Stimulated activated CD4-positive, alpha-beta T cell treated with anti-CD3 and anti-CD28 coated beads, Interleukin-4, amount 100 ng/mL, for 48 hours (primary cell): Measurements from ENCODE around the gene DCT.

Experiments used
- DNase-seq, 2 donors: peaks; one replicate each; pipeline ENCODE4 v3.0.0-alpha.2; 2020; ENCODE audit warnings: low read depth in 2 of 2

The DCT gene

DNA sequence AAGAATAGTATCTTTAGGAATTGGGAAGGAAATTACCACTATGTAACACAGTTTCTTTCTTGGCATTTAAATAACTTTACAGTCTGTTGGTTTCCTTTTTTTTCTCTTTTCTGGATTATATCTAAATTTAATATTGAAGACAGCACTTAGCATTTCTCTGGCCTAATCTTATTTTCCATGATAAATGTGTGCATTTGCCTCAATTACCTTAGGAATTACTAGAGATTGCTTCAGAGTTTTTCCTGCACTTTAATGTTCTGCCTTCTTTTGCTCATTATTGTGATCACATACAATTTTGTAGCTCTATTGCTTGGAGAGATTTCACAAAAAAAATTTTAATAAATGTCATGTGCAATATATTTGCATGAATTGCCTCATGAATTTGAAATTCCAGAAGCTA, 25.1 kb downstream of the DCT start:
- DNase-seq: no peak

DNA sequence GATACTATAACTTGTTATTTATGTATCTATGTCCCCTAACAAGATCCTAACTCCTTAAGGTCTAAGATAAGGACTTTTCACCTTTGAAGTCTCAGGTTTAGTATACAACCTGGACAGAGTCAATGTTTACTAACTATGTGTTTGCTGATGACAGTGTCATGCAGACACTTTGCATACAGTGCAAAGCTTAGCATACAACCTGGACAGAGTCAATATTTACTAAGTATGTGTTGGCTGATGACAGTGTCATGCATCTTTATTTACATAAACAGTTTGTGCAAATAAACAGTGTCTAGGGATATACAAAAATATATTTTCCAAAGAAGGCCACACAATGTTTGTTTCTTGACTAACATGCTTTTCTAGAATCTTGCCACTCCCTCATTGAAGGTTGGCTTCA, 34.7 kb downstream of the DCT start:
- DNase-seq: no peak

DNA sequence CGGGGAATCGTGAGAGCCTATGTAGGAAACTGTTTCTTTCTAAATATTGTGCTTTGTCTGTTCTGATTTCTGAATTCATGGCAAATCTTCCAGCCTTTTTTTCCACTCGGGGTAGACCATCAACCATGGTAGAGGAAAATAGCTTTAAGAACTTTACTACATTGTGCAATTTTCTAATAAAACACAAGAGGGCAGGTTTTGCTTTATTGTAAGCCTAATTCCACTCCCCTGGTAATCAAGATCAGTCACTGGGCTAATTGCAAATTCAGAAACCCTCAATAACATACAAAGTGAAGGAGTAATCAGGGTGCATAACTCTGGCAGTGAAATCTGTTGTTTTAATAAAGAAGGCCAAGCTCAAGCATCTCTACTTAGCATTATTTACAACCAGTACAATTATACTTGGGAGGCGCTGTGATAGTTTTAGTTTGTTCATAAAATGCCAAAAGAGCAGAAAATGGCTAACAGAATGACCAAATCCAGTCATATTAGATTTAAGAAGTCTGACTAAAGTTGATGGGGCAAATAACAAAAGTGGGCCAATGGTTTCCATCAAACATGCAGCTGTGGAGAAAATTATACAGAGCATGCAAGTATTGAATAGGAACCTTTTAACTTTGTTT, 43.8 kb downstream of the DCT start:
- DNase-seq: no peak

DNA sequence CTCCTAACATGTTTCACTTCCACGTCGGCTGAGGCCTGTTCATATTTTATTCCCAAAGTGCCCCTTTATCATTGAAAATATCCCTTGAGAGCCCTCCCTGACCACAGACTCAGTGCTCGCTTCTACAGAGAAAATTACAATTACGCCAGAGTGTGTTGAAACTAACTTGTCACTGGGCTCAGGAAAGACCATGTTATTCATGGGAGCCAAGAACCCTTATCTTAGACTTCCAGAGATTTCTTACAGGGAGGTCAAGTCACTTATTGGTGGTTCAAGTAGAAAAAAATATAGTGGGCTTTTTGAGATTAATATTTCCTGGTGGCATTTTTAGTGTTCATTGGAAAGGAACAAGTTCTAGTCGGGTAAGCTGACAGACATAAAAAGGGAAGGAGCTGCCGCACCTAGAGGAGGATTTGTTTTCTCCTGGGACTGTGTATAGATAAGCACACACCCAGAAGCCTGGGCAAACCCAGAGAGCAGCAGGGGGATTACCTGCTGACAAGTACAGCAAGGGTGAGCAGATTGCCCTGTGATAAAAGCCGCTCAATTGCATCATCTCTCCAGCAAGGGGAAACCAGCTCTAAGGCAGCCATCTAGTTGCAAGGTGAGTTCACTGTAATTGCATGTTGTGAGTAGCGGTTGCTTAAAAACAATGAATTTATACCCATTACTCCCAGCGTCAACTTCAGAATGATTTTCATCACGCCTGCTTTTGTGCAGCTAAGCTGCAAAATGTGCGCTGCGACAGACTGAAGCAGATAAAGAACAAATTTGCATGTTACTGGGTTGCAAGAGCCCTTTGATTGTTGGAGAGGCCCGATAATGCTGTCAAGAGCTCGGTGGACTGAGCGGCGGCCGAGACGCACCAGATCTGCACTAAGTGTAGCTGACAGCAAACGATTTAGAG, 46.2 kb downstream of the DCT start:
- no peak for DNase-seq

DNA sequence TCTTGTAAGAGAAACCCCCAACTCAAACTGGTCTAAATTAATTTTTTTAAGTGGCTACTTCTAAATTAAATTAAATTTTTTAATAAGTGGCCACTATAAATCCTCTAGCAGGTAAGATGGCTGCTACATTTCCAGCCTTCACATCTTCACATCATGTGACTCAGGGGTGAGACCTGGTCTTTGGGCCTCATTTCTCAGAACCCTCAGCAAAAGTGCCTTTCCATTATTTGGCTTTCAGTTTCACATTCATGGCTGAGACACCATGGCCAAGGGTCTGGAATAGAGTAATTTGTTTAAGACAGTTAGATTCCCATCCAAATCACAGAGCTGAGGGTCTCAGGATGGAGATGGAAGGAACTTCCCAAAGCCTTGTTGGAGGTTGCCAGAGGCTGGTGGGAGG, 47.5 kb downstream of the DCT start:
- no peak for DNase-seq

DNA sequence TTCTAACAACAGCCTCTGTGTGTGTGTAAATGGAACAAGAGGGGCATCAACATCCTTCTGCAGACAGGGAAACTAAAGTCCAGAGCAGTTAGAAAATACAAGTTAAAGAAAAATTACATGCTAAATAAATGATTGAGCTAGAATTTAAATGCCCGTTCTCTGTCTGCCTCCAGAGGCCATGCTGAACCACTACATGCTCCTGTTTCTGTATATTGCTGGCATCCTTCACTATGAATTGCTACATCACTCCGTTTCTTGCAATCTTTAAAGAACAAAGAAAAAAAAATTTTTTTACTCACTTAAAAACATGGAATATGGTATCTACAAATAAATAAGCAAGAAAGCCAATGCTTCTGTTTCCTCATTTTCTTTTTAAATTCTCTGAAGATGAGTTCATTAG, 47.9 kb downstream of the DCT start:
- DNase-seq: no peak

DNA sequence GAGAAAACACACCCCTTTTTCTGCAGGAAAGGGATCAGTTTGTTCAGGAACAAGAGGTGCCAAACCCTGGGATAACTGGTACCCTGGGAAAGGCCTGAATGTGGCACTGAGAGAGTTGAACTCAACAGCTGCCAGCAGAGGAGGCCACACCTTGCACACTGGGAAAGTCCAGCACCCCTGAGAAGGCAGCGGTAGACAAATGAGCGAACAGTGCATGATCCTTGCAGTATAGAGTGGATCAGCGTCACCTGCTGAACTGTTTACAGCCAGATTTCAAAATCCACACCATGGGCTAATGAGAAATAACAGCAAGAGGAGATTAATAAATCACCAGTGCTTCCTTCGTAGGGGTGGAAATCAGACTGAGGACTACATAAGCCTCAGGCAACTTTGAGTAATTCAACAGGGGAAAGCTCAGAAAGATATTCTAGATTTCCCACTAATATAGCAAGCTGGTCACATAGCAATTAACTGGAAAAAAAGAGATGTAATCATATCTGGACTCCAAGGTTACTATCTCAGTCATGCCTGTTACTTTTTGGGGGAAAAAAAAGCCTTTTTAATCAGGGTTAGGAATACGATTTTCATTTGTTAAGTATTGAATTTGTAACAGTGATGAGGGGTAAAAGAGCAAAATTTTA, 52.0 kb downstream of the DCT start:
- no peak for DNase-seq

DNA sequence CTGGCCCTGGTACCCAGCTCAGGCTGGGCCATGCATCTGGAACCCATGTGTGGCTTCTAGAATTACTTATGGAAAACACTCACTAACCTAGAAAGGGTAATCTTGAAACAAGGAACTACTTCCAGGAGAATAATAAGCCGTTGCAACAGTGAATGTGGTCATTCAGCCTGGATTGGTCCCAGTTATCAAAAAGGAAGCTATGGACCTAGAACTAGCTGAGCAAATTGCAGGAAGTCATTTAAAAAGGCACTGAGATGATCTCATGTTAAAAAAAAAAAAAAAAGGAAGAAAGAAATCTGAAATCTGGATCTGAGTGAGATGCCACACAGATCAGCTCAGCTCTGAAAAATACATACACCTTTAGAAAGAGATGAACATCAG, 59.6 kb downstream of the DCT start:
- no peak for DNase-seq

DNA sequence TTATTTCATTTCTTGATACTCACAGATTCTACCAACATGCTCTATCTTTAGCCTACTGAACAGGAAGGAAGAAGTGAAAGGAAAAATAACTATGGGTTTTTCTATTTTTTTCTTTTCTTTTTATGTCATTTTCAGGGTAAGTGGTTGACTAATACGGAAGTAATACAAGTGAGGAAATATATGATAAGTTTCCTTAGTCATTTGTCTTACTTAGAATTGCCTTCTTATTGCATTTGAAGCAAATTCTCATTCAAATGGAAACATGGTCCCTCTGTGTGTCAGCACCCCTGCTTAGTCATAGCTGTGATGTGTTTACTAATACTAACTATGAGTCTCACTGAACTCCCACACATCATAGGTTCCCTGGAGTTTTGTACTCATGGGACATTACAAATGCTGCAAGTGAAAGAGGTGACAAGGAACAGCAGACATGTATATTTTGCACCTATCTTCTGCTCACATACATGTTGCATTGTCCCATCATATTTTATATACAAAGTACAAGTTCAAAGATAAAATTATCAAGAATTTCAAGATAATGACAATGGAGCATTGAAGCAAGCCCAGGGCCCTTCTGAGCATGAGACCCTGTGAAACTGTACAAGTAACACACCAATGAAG, 60.1 kb downstream of the DCT start:
- peak in 1 of 2 donors; percentile 25 for DNase-seq

DNA sequence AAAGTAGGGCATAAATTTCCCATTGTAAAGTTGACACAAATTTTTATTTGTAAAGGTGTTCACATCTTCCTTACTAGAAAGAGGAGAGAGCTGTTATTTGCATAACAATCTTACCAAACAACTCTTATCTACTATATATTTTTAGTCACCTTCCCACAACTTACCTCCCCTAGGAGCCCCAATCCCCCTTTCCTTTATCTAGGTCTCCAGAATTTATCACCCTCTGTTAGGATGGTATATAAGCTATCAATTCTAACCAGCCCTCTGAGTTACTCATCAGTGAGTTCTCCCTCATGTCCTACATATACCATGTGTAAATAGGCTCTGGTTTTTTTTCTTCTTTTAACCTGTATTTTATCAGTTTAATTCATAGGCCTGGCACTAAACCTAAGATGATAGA, 62.2 kb downstream of the DCT start:
- no peak for DNase-seq

DNA sequence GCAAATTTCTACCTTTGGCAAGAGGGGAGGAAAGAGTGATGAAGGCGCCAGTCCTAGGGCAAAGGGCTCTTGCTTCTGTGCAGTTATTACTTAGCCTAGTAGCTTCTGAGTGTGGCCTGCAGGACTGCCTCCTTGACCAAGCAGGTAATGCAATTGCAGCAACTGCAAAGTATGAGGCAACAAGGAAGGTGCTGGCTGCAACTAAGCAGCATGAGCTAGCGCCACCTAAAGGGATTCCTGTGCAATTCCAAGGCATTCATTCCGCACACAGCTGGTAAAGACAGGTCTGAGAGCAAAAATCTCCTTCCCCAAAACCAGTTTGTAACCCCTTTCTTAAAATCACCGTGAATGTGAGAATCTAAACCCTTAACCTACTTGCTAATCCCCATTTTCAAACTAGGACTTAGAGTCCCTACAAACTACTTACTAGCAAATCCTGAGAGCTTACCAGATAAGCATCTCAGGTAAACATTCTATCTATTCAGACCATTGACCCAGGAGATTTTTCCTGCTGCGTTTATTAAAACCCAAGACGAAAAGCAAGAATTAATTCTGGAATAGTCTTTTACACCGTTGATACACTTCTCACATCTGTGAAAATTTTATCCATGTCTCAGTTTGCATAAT, 62.9 kb downstream of the DCT start:
- DNase-seq: no peak

DNA sequence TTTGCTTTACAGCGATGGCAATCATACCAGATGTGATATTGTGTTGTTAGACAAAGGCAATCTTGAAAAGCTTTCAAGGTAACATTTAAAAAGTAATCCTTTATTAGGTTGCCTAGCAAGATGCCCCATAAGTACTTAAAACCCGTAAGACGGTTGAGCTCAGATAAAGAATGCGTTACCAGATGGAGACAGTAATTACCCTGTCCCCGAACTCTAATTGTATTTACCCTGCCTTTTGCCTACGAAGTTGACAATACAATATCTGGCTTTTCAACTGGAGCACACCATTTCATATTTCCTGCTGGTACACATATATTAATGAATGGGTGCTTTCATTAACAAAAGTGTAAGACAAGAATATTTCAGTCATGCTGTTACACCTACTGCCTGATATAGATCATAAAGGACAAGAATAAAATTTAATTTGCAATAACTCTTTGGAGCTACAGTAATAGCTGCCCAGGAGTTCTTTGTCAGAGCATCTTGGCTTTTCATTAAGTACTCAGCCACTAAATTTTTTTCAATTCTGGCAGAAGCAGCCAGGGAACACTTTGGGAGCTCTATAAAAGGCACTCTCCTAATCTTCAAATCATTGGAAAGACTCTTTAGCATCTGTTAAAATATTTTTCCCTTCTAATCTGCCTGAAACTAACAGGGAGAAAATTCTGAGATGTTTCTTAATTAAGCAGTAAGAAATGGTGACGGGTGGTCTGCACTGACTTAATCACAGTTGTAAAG, 63.8 kb downstream of the DCT start:
- no peak for DNase-seq

DNA sequence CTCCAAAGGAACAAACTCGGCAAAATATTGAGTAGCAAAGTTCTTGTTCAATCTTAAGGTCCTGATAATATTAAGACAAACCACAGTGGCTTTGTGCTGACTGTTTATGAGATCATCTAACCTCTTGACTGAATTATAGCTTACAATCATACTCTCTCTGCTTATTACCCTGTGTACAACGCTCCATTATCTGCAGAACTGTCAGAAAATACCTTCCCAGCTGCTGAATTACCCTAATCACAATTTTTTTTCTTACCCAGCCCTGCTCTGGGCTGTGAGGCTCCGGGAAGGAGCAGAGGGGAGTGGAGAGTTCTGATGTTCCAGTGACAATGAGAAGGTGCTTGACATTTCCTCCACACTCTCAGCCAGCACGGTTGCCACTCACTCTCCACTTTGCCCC, 64.8 kb downstream of the DCT start:
- no peak for DNase-seq

DNA sequence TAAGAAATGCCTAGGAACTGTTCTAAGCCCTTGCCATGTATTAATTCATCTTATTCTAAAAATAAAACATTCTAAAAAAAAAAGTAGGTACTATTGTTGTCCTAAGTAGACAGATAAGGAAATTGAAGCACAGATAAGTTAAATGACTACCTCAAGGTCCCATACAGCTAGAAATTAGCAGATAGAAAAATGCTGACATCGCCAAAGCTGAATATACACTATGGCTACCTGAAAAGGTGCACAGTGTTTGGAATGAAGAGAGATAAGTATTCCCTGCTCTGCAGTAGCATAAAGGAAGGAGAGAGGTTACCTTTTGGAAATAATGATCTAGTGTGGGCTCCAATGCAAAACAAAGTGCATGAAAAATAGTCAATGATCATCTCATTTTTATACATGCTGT, 65.3 kb downstream of the DCT start:
- DNase-seq: no peak

DNA sequence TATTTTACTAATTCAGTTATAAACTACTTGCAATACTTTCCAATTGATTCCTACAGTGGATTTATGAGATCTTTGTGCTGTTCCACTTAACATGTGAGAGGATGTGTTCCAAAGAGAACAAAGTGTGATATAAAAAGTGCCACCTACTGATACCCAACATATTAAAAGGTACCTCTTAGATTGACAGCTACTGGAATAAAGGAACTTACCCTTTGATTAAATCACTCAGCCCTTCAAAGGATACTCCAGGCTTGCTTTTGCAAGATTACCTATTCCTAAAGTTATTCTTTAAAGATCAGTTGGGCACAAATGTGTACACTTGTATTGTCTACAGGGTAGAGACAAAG, 65.9 kb downstream of the DCT start:
- no peak for DNase-seq

DNA sequence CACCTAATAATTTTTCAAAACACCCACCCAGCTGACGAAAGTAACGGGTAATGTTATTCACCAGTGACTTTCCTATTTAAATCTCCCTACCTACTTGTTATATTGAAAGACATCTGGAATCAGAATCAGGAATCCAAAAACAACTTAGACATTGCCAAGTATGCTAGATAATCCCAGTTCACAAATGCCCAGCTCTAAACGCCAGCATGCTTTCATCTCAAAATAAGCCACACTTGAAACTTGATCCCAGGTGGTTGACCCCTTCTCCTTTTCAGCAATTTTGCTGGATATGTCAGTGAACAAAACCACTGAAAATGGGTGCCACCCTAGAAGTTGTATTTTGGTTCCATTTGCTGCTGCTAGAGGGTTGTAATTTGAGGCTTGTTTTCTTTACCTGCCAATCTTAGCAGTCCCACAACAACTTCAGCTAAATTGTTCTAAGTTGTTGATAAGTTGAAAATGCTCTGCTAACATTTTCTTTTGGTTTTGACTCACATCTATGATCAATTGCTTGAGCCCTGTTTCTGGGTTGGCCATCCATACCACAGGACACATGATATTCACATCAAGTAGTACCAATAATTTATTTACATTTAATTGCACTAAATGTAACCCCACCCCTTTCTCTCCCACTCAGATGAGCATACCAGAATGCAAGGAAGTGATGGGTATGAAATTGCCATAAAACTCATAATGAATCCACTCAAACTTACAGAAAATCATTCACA, 66.4 kb downstream of the DCT start:
- no peak for DNase-seq

DNA sequence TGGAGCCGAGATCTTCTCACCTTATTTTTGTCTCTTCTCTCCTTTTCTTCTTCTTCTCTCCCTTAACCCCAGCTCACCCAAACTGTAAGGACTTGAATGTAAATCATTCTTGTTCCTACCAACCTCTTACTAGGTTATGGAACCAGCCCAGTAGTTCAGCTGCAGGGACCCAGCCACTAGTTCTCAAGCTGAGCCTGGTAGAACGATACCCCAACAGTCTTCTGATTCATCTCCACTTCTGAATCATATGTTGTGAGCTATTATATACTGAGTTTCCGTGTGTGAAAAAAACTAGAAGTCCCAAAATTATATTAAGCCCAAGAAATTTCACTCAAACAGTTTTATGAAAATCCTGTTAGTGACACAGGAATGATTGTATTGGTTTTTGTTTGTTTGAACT, 67.7 kb downstream of the DCT start:
- DNase-seq: no peak

DNA sequence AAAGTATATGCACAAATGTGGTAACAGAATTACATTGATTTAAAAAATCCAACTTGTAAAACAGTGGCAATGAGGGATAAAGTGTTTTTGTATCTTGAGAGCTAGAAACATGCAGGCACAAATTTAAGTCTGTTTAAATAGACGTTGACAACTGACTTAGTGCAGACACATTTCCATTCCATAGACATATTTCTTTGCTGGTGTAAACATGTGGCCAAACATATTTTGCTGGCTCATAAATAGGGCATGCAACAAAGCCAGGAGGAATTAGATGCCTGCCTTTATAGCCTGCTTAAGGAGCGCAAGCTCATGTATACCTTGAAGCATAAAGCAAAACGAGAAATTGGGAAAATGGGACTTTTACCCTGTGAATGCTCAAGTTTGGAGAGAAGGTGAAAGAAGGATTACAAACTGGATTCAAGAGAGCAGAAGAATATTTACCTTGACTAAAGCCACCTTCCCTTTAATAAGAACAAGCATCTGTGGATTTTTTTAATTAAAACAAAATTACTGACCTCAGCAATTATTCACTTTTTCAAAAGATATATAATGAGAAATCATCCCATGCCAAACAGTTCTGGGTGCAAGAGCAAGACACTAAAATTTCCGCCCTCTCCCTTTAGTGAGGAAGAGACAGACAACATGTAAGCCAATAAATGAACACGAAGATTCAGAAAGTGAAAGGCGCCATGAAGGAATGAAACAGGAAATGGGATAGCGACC, 71.0 kb downstream of the DCT start:
- no peak for DNase-seq

DNA sequence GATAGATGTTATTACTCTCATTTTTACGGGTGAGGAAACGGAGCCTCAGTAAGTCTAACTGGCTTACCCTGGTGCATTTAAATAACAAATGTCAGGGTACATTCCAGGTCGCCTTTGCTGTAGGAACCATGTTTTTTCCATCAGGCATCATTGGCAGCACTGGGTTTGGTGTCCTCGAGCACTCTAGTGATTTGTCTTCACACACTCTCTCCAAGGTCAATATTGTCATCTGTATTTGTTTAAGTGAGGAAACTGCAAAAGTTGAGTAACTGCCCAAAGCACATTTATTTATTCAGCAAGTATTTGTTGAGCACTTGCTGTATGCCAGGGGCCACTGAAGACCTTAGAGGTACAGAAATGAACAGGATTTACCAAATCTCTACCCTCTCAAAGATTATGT, 78.6 kb downstream of the DCT start:
- DNase-seq: no peak

DNA sequence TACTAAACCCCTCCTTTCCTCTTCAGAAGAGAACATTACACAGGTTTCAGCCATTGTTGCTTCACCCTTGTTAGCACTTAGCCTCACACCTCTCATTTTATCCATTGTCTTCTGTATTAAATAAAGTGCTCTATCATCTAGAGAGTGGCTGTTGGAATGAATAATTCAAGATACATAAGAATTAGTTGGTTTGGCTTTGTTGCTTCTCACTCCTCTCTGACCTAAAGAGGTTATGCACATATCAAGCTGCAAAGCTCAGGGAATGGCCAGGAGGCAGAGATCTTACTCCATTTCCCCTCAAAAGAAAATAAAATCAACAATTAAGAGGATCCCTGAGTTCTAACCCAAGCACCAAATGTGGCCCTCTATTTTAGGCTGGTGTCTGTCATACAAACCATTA, 79.7 kb downstream of the DCT start:
- DNase-seq: no peak
